HG03432 (cell line): ENCODE results near the gene PNMA8A.
"Not testable (repeated sequence)": the region's sequence is repeated elsewhere in the genome, so short reads cannot be mapped to it uniquely, and the experiment has no call there.

Experiments
- ATAC-seq: cut with Tn5 transposase; IDR thresholded peaks from one replicate; pipeline ENCODE4 v1.9.1; 2021; ENCODE audit warnings: mild to moderate bottlenecking, moderate library complexity; ENCODE audit not compliant: unreplicated experiment

Gene PNMA8A

DNA sequence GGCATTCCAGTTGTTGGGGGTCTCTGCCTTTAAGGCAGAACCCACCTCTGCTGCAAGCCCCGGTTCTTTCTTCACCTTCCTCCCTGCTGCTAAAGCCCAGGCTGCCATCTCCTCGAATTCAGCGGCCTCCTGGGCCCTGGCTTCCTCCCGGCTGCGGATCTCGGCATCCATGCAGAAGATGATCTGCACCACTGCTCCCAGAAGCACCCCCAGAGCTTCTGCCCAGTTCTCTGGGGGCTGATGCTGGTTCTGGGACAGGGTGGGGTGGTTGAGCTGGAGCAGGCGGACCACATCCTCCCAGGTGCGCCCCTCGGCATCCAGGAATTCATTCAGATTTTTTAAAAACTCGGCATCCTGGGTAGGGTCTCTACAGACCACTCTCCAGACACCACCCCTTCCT is 987 bp downstream of the PNMA8A start:
- ATAC-seq, result no peak

- ATAC-seq, result no peak
Measured at GRCh38 chr19:46469541-46470185, 1.7 kb downstream of the PNMA8A start.

DNA sequence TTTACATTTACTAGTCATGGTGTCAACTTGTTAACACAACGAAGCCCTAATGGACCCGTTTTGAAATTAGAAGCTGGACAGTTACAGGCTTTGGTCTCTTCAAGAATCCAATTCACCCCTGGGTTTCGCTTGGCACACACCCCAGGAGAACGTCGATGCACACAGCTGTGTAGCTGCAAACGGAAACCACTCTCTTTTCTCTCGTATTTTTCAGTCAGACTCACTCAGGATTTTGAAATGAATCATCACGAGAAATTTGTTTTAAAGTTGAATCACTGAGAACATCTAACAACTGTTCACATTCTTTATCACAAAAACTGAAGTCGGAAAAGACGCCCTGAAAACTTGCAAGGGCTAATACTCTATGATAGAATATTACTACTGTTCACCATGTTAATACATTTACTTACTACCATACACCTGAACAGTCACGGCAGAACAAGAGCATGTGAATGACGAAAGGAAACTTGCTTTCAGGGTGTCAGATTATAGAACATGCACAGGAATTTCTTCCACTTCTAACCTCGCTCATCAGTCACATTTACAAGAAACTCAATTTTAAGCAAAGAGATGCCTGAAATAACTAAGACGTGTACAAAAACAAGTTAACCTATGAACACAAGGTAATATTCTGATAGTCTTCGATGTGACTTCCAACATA is 4.7 kb downstream of the PNMA8A start:
- ATAC-seq, result no peak

DNA sequence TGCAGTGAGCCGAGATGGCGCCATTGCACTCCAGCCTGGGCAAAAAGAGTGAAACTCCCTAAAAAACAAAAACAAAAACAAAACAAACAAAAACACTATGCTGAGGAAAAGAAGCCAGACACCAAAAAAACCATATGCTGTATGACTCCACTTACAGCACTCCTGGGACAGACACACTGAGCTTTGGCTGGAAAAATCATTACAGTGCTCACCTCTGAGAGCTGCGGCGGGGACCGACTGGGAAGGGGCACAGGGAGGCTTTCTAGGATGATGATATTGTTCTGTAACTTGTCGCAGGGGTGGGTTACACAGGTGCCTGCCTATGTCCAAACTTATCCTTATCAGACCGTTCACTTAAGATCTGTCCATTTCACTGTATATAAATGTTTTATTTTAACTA is 7.8 kb downstream of the PNMA8A start:
- ATAC-seq, result no peak

- no peak for ATAC-seq
Measured at GRCh38 chr19:46461537-46461936, 9.8 kb downstream of the PNMA8A start.

GRCh38 chr19:46460981-46461380 is 10.4 kb downstream of the PNMA8A start:
- ATAC-seq, result no peak

DNA sequence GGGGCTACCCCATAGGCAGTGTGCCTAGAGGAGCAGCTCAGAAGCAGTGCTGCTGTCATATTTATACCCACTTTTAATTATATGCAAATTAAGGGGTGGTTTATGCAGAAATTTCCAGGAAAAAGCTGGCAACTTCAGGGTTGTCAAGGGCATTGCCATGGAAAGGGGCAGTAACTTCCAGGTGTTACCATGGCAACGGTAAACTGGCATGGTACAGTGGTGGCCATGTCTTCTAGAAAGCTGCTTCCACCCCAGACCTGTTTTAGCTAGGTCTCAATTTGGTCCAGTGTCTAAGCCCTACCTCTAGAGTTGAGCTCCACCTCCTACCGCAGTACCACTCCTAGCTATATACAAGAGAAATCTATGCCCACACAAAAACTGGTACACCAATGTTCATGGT is 11.3 kb downstream of the PNMA8A start:
- ATAC-seq, result no peak

GRCh38 chr19:46456930-46457329 is 14.4 kb downstream of the PNMA8A start:
- ATAC-seq, result no peak

- no peak for ATAC-seq
Measured at GRCh38 chr19:46454244-46454643, 17.1 kb downstream of the PNMA8A start.

DNA sequence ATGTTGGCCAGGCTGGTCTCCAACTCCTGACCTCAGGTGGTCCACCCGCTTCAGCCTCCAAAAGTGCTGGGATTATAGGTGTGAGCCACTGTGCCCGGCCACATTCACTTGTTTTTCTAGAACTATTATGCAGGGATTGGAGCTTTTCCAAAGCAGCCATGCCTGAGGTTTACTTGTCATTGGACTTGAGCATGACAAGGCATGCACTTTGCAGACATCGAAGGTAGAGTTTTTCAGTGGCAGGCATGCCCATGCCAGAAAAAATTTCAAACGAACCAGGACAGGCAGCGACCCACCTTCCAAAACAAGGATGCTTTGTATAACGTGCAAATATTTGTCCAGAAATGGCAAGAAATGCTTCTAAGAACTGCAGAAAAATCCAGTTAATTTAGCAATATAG is 17.7 kb downstream of the PNMA8A start:
- ATAC-seq, result no peak

DNA sequence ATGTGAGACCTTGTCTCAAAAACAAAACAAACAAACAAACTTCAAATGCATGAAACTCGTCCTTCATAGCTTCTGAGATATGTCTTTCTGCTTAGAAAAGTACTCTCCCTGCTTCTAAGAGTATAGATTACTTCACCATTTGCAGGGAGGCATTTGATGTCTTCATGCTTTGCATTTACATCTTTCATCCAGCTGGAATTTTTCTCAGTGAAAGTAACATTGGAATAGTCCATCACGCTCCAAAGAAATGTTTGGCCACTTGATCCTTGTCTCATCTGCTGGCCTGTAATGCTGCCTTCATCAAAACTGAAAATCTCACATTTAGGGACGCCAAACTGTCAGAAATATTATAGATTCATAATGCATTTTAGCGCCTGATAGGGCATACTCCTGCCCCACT is 19.2 kb downstream of the PNMA8A start:
- no peak for ATAC-seq

- ATAC-seq, result no peak
Measured at GRCh38 chr19:46451352-46451751, 20.0 kb downstream of the PNMA8A start.

- ATAC-seq, result no peak
Measured at GRCh38 chr19:46450737-46451136, 20.6 kb downstream of the PNMA8A start.

DNA sequence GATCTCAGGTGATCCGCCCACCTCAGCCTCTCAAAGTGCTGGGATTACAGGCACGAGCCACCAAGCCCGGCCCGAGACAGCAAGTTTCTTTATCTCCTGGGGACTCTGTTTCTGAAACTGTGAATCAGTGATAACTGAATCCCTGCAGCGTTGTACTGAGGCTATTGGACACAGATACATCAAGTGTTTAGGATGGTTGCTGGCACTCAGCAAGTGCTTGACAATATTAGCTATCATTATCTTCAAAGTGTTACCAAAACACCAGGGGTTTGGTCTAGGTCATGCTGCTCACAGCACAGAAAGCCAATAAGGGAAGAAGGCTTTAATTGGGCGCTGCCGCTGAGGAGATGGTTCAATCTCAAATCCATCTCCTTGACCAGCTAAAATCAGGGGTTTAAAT is 22.1 kb downstream of the PNMA8A start:
- no peak for ATAC-seq

DNA sequence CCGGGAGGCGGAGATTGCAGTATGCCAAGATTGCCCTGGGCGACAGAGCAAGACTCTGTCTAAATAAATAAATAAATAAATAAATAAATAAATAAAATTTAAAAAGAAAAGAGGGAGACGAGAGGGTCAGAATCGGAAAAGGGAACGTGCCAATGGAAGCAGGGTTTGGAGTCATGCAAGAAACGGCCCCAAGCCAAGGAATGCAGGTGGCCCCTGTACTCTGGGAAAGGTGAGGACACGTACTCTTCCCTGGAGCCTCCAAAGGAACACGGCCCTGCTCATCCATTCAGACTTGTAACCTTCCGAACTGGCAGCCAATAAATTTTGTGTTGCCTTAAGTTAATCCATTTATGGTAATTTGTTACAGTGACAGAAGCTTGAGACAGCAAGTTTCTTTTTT is 22.8 kb downstream of the PNMA8A start:
- ATAC-seq, result no peak

DNA sequence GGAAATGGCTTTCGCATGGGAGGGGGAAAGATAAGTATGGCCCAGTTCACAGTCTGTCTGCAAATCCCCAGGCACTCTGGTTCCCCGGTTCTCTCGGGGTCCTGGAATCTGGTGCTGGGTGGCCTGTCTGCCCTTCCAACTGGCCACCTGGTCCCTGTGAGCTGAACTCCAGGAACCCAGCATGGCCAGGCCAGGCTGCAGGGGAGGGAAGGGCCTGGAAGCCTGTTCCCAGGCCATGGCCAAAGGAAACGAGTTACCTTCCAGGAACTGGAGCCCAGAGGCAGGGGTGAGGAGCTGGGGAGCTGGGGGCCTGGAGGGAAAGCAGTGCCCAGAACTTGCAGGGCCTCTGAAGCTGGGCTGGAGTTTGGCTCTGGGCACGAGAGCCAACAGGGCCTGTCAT is 23.5 kb downstream of the PNMA8A start:
- no peak for ATAC-seq

DNA sequence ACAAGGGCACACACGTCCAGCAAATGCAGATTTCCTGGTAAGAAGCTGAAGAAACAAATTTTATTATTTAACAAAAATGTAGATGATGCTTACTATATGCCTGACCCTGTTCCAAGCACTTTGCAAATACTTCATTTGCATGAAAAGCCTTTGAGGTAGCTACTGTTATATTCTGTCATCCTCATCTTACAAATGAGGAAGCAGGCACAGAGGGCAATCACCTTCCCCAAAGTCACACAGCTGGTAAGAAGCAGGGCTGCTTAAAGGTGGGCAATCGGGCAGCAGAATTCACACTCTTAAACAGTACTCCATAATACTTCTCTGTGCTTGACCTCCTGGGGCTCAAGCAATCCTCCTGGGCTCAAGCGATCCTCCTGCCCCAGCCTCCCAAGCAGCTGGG is 24.4 kb downstream of the PNMA8A start:
- no peak for ATAC-seq

- ATAC-seq, result no peak
Measured at GRCh38 chr19:46446021-46446420, 25.3 kb downstream of the PNMA8A start.

GRCh38 chr19:46442808-46443450 is 28.4 kb downstream of the PNMA8A start:
- no peak for ATAC-seq

- no peak for ATAC-seq
Measured at GRCh38 chr19:46441866-46442265, 29.5 kb downstream of the PNMA8A start.

- ATAC-seq, result not testable (repeated sequence)
Measured at GRCh38 chr19:46435689-46436088, 35.7 kb downstream of the PNMA8A start.

DNA sequence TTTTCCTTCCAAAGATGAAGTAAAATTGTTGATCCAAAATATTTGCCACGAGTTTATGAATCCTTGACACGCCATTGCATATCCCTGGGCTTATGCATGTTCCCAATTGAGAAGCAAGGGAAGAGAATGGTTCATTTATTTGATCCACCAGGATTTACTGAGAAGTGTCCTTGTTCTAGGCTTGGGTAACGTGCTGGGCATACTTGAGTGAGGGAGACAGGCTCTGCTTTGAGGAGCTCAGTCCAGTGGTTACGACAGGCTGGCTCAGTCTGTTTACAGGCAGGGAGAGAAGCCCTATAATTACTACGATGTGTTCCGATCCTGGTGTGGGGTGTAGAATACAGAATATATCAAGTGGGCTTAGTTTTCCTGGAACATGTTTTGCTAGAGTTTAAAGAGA is 36.4 kb downstream of the PNMA8A start:
- ATAC-seq, result no peak
